Omental fat pad (tissue), 4 donors: ENCODE measurements around the gene ZC3H11A. TPM values are rescaled to one million over a fixed set of nuclear protein-coding genes. Genes with fewer than 3 reads are reported as not detected.

ENCODE experiments used
- ATAC-seq: fragments of 150-250 bp; one replicate; pipeline ENCODE4 v1.9.1; 2016; ENCODE audit warnings: mild to moderate bottlenecking, moderate library complexity; ENCODE audit not compliant: low FRiP score
- DNase-seq: peaks from one replicate; pipeline ENCODE4 v3.0.0-alpha.2; 2019; ENCODE audit warnings: low spot score
- CTCF ChIP-seq, 3 donors: fragments of 450-650 bp; IDR thresholded peaks; one replicate each; pipeline ENCODE4 v1.5.1; 2016 to 2017; ENCODE audit warnings: antibody characterized with exemption in 3 of 3, mild to moderate bottlenecking in 3 of 3, moderate library complexity in 2 of 3
- total RNA-seq, 4 donors: library from RNA; depleted of rRNA; stranded (reverse); fragments of >200 nt; gene quantifications; one replicate each; pipeline ENCODE4 v1.1.0, GENCODE V29; 2016

ZC3H11A gene
- total RNA-seq, 4 donors from 2014 or later: 97.6 to 140 (median 108) TPM

- no peak for TF ChIP-seq CTCF (IDR thresholded peaks at IDR 0.05)
- no peak for ATAC-seq
- no peak for DNase-seq
These were observed 22.6 kb upstream of the ZC3H11A start for GRCh38 chr1:203772836-203773235.

DNA sequence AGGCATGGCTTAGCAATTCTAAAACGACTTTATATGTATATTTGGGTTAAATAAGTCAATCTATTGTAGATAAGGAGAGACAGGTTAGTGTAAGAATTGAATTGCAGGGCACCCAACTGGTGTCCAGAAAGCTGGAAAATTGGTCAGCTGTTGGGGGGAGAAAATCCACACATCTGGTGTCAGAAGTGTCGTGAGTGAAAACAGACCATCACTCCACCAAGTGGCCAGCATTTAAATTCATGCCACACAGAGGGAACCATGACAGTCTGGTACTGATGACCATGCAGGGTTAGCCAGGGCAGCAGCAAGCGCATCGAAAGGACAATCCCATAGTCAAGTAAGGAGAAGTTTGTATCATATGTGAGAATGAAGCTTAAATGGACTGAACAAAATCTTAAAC, 18.8 kb upstream of the ZC3H11A start:
- TF ChIP-seq CTCF (IDR thresholded peaks at IDR 0.05): no peak
- ATAC-seq: no peak
- DNase-seq: no peak

GRCh38 chr1:203777596-203777995, 17.8 kb upstream of the ZC3H11A start:
- no peak for DNase-seq
- TF ChIP-seq CTCF (IDR thresholded peaks at IDR 0.05): no peak
- no peak for ATAC-seq

DNA sequence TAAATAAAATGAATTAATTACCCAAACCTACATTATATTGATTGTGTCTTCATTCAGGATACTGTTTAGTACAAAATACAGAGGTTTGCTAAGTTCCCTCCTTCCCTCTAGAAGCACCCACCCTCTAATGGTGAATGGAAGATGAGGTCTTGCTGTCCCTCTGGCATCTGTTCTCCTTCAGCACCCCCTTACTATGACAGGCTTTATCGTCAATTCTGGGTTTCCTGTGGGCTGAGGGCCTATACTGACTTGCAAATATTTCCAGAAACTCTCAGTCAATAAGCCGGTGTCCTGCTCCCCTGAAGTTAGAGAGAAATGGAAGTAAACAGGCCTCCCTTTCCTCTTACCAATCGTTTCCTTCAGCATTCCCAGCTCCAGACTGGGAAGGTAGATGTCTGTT, 17.3 kb upstream of the ZC3H11A start:
- no peak for TF ChIP-seq CTCF (IDR thresholded peaks at IDR 0.05)
- DNase-seq (no peak), ATAC-seq (no peak)

DNA sequence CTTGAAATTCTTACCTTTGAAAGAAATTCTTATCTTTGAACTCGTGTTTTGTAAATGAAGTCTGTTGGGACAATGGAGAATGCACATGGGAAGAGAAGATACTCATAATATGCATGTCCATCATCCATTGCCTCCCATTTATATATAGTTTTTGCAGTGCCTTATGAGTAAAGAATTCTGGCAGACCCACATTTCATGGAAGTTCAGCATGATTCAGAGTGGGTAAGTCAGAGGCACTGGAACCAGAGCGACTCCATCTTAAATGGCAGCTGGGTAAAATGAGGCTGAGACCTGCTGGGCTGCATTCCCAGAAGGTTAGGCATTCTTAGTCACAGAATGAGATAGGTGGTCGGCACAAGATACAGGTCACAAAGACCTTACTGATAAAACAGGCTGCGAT, 16.6 kb upstream of the ZC3H11A start:
- TF ChIP-seq CTCF (IDR thresholded peaks at IDR 0.05): no peak
- ATAC-seq (no peak), DNase-seq (no peak)

GRCh38 chr1:203781962-203782361, 13.5 kb upstream of the ZC3H11A start:
- no peak for TF ChIP-seq CTCF (IDR thresholded peaks at IDR 0.05)
- DNase-seq (no peak), ATAC-seq (no peak)

- no peak for TF ChIP-seq CTCF (IDR thresholded peaks at IDR 0.05)
- no peak for ATAC-seq
These were observed 5.5 kb upstream of the ZC3H11A start for GRCh38 chr1:203789966-203790365.

More at GRCh38 chr1:203789966-203790365, 5.5 kb upstream of the ZC3H11A start:
- DNase-seq: no peak
